NCI-H748 treated with DMSO at 0.1 percent for 48 hours (cell line): Measurements from ENCODE around the gene NEDD8.

Experiments used
- DNase-seq: peaks from one replicate; lab custom pipeline; 2025; lab: John Stamatoyannopoulos, UW

Gene NEDD8

DNA sequence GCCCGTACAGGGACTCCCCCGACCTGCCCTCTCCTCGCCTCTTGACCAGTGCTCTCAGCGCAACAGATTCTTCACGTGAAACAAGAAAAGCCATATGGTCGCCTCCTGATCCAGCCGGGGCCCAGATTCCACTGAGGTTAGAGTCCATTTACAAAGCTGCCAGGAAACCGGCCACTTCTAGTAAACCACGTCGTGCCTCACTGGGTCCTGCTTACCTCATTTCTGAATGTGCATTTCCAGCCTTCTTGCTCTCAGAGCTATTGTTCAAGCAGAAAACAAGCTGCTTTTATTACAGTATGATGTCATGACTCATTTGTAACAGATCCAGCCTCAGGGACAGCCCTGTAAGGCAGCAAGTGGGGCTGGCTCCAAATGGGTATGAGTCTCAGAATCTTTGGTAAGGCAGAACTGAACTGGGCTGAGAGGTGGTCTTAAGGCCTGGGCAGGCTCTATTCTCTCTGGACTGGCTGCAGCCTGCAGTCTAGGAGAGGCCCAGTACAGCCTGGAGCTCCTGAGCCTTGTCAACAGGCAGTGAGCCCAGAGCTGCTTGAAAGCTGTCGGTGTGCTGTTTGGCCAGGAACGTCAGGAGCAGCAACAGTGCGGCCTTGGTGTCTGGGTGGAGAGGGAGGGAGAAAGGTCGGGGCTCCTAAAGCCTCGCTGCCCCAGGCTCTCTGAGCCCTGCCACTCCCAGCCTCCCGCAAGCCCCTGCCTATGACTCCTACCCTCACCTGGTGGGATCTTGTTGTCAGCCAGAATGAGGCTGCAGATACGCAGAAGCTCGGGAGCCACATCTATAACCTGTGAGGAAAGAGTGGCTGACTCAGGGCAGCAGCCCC lies 52.0 kb downstream of the NEDD8 start:
- DNase-seq: no peak

DNA sequence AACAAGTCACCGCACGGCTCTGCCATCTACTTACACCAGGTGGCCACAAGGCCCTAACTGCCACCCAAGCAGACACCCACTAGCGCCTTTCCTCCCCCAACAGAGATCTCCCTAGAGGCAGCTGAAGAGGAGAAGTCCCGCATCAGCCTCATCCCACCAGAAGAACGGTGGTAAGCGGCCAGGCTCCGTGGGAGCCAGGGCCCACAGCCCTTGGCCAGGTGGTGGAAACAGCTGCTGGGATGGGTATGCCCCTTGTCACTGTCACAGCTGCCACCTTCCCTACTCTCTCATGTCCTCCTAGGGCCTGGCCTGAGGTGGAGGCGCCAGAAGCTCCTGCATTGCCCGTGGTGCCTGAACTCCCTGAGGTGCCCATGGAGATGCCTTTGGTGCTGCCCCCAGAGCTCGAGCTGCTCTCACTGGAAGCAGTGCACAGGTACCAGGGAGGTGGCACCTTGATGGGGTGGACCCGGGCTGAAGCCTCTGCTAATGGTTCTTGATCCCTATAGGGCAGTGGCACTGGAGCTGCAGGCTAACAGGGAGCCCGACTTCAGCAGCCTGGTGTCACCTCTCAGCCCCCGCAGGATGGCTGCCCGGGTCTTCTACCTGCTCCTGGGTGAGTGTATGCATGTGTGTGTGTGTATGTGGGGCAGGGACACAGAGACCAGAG lies 52.7 kb downstream of the NEDD8 start:
- no peak for DNase-seq

DNA sequence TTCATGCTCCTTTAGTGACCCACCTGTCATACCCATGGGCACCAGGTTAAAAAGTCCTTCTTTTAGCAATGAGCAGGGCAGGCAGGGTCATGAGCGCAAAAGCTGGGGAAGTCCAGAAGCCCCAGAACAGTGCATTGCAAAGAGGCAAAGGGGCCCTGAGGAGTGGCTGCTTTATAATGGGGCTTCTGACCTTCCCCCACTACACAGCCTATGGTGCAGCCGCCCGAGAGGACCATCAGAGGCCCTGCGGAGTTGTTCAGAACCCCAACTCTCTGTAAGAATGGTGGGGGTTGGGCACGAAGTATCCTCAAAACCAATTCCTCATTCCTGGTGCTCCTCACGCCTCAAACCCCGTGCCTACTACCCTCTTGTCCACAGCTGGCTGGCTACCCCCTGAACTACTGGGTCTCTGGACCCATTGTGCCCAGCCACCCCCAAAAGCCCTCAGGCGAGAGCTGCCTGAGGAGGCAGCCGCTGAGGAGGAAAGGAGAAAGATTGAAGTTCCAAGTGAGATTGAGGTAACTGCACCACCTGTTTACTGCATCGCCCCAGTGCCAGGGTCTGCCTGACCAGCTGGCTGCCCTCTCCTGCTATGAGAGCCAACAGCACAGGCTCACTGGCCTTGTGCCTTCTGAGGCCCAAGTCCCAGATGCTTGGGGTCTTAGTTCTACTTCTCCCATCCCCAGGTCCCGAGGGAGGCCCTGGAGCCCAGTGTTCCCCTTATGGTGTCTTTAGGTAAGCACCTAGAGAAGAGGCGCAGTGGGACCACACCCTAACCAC lies 53.6 kb downstream of the NEDD8 start:
- DNase-seq: no peak

DNA sequence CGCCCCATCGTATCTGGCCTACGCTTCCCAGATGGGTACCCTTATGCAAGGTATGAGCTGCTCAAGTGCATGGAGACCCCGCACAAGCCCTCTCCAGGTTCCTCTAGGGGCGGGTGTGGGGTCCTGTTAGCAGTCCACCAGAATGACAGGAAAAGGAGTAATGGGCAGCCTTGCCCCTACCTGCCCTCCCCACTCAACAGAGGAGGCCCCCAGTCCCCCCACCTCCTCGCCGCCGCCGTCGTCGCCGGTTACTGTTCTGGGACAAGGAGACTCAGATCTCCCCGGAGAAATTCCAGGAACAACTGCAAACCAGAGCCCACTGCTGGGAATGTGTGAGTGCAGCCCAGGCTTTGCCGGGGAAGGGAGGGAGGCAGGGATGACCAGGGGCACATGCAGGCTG lies 54.3 kb downstream of the NEDD8 start:
- no peak for DNase-seq

DNA sequence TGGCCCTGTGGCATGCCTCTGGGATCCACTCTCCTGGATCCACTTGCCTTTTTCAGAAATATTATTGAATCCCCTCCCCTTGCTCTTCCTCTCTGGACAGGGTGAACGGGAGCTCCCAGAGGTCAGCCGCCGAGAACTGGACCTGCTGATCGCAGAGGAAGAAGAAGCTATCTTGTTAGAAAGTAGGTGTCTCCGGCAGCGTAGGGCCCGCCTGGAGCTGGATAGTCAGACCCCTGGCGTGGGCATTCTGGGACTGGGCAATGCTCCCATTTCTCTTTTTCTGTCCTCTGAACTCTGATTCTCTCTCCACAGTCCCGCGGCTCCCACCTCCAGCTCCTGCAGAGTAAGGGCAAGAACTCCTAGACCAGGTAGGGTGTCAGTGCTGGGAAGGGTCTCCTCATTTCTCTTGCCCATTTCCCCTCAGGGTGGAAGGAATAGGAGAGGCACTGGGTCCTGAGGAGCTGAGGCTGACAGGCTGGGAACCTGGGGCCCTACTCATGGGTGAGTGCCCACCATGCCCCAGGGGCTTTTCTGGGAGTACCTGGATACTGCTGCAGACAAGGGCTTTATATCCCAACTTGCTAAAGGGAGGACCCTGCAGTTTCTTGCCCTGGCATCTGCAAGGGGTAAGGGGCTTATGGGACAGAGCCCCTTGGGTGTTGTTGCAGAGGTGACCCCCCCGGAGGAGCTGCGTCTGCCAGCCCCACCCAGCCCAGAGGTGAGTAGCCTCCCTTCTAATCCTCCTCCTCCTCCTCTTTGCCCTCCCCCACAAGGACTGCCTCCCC lies 54.9 kb downstream of the NEDD8 start:
- no peak for DNase-seq

DNA sequence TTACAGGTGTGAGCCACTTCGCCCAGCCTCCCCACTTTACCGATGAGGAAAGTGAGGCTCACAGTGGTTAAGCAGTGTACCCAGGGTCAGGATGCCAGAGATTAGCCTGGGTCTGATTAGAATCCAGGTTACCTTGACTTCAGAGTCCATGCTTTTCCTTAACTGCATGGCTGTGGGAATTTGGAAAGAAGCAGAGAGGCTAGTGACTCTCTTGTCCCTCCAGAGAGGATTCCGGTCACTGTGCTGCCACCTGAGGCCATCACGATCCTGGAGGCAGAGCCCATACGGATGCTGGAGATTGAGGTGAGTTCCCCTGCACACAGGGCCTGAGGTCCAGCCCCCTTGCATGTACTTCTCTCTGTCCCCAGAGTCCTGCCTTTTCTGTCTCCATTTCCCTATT lies 55.6 kb downstream of the NEDD8 start:
- no peak for DNase-seq

DNA sequence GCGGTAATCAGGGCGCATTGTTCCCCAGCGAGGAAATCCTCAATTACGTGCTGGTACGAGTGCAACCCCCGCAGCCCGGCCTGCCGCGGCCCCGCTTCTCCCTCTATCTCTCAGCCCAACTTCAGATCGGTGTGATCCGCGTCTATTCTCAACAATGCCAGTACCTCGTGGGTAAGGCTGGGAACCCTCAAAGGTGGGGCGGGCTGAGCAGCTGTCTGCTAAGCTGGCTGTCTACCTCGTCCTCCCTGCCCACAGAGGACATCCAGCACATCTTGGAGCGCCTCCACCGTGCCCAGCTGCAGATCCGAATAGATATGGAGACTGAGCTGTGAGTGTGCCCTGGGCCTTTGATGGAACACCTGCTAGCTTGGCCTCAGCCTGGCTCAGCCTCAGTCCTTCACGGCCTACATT lies 59.3 kb downstream of the NEDD8 start:
- DNase-seq: no peak

DNA sequence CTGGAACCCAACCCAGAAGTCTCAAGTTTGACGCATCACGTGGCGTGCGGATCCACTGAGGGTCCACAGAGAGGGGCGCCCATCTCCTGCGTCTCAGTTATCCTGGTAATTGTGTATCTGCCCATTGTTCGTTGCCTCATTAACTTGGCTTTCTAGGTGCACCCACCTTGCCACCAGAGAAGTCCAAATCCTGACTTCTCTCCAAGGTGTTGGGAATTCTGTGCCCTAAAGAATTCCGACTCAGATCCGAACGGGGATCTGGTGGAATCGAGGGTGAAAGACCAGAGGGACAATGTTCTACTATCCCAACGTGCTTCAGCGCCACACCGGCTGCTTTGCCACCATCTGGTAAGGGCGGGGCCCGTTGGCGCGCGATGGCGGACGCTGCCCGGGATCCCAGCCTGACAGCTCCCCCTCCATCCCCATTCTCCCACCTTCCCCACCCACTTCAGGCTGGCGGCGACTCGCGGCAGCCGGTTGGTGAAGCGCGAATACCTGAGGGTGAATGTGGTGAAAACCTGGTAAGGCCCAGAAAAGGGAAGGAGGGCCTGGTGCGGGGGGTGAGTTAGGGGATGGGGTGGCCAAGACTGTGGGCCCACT lies 59.8 kb downstream of the NEDD8 start:
- DNase-seq: no peak

DNA sequence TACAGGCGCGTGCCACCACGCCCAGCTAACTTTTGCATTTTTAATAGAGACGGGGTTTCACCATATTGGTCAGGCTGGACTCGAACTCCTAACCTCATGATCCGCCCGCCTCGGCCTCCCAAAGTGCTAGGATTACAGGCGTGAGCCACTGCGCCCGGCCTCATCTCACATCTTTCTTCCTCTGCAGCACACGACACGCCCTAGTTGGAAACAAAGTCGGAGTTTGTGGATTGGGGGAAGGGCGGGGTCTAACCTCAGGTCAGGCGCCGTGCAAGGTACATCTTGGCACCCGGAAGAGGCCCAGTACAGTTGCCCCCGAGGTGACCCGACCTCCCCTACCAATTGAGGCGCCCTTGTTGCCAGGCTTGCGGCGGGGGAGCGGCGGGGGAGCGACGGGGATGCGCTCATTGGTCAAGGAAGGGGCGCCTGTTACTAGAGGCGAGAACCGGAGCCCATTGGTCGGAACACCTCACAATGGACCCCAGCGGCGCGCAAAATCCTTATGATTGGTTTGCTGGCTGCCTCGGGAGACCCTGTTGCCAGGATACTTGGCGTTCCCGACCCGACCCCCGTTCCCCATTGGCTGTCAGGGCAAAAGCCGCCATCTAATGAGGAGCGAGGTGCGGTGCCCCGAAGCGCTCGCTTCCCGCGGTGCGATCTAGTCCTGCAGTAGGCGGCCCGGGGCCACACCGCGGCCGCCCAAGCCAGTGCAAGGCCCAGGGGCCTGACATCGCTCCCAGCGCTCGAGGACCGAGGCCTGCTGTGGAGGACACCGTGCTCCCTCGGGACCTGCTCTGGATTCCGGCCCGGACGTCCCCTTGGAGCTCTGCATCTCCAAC lies 60.5 kb downstream of the NEDD8 start, which contains the start of gene REC8:
TSS of gene REC8 (plus strand) at position 659 of the 839 bp plus-strand sequence. CDS start 473 bp downstream, outside the sequence.
- DNase-seq: peak; percentile 84

DNA sequence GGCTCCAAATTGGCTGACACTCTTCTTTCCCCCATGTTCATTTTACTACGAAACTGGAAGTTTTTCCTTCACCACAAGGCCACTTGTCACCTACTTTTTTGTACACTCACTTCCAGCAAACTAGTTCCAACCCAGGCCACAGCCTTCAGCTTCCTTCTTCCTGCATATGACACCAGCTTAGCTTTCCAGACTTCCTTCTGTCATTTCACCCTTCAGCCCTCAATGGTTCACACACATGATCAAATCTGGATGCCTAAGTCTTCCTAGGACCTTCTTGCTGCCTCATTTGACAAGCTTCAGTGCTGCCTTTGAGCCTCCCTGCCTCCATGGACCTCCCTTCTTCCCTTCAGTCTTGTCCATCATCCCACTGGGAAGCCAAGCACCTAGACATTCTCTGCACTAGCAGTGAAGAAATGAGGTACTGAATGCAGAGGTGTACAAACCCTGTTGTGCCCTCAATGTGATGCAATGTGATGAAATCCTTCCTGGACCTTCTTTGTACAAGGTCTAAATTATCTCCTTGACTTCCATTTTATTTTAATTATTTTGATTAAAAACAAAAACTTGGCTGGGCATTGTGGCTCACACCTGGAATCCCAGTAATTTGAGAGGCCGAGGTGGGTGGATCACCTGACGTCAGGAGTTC lies 64.6 kb downstream of the NEDD8 start:
- no peak for DNase-seq
